SK-N-SH (cell line): ENCODE data around the gene IDE. TPM values are rescaled to one million over a fixed set of nuclear protein-coding genes. Genes with fewer than 3 reads are reported as not detected.
A peak's percentile ranks its signal among the peaks of the same experiment; 100 is the strongest.

Experiments
- CTCF ChIA-PET: fragments of 300-600, 350-600 bp; formaldehyde crosslinking; extraction: SDS; loops from one replicate; lab custom pipeline; 2021; lab: Yijun Ruan, JAX
- POLR2A ChIA-PET: fragments of 350-600 bp; sonication (Branson Sonifier 250); formaldehyde crosslinking; extraction: SDS; loops from one replicate; lab custom pipeline; 2020; ENCODE audit warnings: antibody characterized with exemption, inconsistent platforms; lab: Yijun Ruan, JAX
- DNase-seq: peaks from one replicate; pipeline ENCODE4 v3.0.0; 2012
- H2AFZ ChIP-seq: fragments of 200-600 bp; sonication (generic); 2 replicates; pipeline ENCODE4 v1.8.1; 2016; ENCODE audit warnings: antibody characterized with exemption, mild to moderate bottlenecking, low read depth
- H3F3A ChIP-seq: fragments of 200-600 bp; sonication (generic); replicated peaks from 2 replicates; pipeline ENCODE3; 2016; ENCODE audit warnings: antibody characterized with exemption, mild to moderate bottlenecking; ENCODE audit not compliant: insufficient read depth
- H3K27ac ChIP-seq, 2 experiments: fragments of 200-500 bp in 1 of 2; fragments of 200-600 bp in 1 of 2; sonication (Bioruptor generic) in 1 of 2; sonication (generic), shearing (Covaris generic) in 1 of 2; 2 replicates each; pipeline versions ENCODE4 v1.5.1 to v1.6.1; 2014 to 2016; ENCODE audit warnings: low read depth in 2 of 2, inconsistent platforms in 1 of 2, low read length in 1 of 2, mild to moderate bottlenecking in 1 of 2, mixed read lengths in 1 of 2
- H3K27me3 ChIP-seq: fragments of 200-600 bp; sonication (generic), shearing (Covaris generic); 2 replicates; pipeline ENCODE4 v1.6.1; 2016; ENCODE audit warnings: mixed run types; ENCODE audit not compliant: insufficient read depth
- H3K36me3 ChIP-seq, 2 experiments: fragments of 200-500 bp in 1 of 2; fragments of 200-600 bp in 1 of 2; sonication (Bioruptor generic) in 1 of 2; sonication (generic) in 1 of 2; replicated peaks in 1 of 2; 2 replicates each; pipeline versions ENCODE3 to v1.5.1; 2014 to 2016; ENCODE audit warnings: low read length in 1 of 2, mild to moderate bottlenecking in 1 of 2; ENCODE audit not compliant: insufficient read depth in 2 of 2, control insufficient read depth in 1 of 2
- H3K4me1 ChIP-seq, 2 experiments: fragments of 200-500 bp in 1 of 2; fragments of 200-600 bp in 1 of 2; sonication (Bioruptor generic) in 1 of 2; sonication (generic), shearing (Covaris generic) in 1 of 2; 2 replicates each; pipeline versions ENCODE4 v1.5.1 to v1.6.1; 2014 to 2016; ENCODE audit warnings: low read depth in 1 of 2, low read length in 1 of 2, mixed run types in 1 of 2; ENCODE audit not compliant: insufficient read depth in 2 of 2, control insufficient read depth in 1 of 2
- H3K4me2 ChIP-seq: fragments of 200-600 bp; sonication (generic), shearing (Covaris generic); 2 replicates; pipeline ENCODE4 v1.6.1; 2017; ENCODE audit warnings: mixed run types
- H3K4me3 ChIP-seq, 2 experiments: fragments of 200-500 bp in 1 of 2; fragments of 200-600 bp in 1 of 2; sonication (Bioruptor generic) in 1 of 2; sonication (generic), shearing (Covaris generic) in 1 of 2; 2 replicates each; pipeline versions ENCODE4 v1.5.1 to v1.8.1; 2014 to 2016; ENCODE audit warnings: low read depth in 2 of 2, inconsistent platforms in 1 of 2, low read length in 1 of 2, mild to moderate bottlenecking in 1 of 2, mixed read lengths in 1 of 2, moderate library complexity in 1 of 2
- H3K79me2 ChIP-seq: fragments of 200-600 bp; sonication (generic); 2 replicates; pipeline ENCODE4 v1.8.1; 2017; ENCODE audit warnings: mild to moderate bottlenecking; ENCODE audit not compliant: insufficient read depth
- H3K9ac ChIP-seq: fragments of 200-600 bp; sonication (generic); 2 replicates; pipeline ENCODE4 v1.6.1; 2017; ENCODE audit warnings: mixed run types
- H3K9me2 ChIP-seq: fragments of 200-600 bp; sonication (generic); 2 replicates; pipeline ENCODE4 v1.6.1; 2017; ENCODE audit warnings: mixed run types
- H3K9me3 ChIP-seq: fragments of 200-600 bp; sonication (generic); 2 replicates; pipeline ENCODE4 v1.6.1; 2017; ENCODE audit warnings: mixed run types, mild to moderate bottlenecking, moderate library complexity
- H4K20me1 ChIP-seq: fragments of 200-600 bp; sonication (generic); 2 replicates; pipeline ENCODE4 v1.6.1; 2017; ENCODE audit warnings: mild to moderate bottlenecking, mixed run types; ENCODE audit not compliant: insufficient read depth
- CHD2 ChIP-seq: fragments of 150-350 bp; IDR thresholded peaks from 2 replicates; pipeline ENCODE4 v1.6.1; 2018; ENCODE audit warnings: low read length; ENCODE audit not compliant: partially characterized antibody
- ELF1 ChIP-seq: IDR thresholded peaks from 2 replicates; pipeline ENCODE4 v1.4.0; 2012
- GABPA ChIP-seq: IDR thresholded peaks from 2 replicates; pipeline ENCODE4 v1.4.0; 2012; ENCODE audit warnings: low read depth, mild to moderate bottlenecking
- JUND ChIP-seq: IDR thresholded peaks from 2 replicates; pipeline ENCODE4 v1.4.0; 2012
- MXI1 ChIP-seq: IDR thresholded peaks from 2 replicates; pipeline ENCODE4 v1.6.1; 2012; ENCODE audit warnings: mild to moderate bottlenecking, low read depth, low read length, improper control_type of control experiment
- NFIC ChIP-seq: IDR thresholded peaks from 2 replicates; pipeline ENCODE4 v1.4.0; 2012; ENCODE audit warnings: borderline replicate concordance
- POLR2AphosphoS5 ChIP-seq: IDR thresholded peaks from 2 replicates; pipeline ENCODE4 v1.6.1; 2012; ENCODE audit warnings: low read depth, low read length
- RAD21 ChIP-seq: IDR thresholded peaks from 2 replicates; pipeline ENCODE4 v1.6.1; 2012; ENCODE audit warnings: mild to moderate bottlenecking, low read length
- RCOR1 ChIP-seq: fragments of 150-350 bp; IDR thresholded peaks from 2 replicates; pipeline ENCODE4 v1.6.1; 2017; ENCODE audit warnings: antibody characterized with exemption, low read length
- RFX5 ChIP-seq: IDR thresholded peaks from 2 replicates; pipeline ENCODE4 v1.6.1; 2012; ENCODE audit warnings: mild to moderate bottlenecking, improper control_type of control experiment, low read length
- RXRA ChIP-seq: IDR thresholded peaks from 2 replicates; pipeline ENCODE4 v1.4.0; 2012; ENCODE audit warnings: low read depth, mild to moderate bottlenecking, borderline replicate concordance
- TAF1 ChIP-seq: IDR thresholded peaks from 2 replicates; pipeline ENCODE4 v1.6.1; 2012; ENCODE audit warnings: low read depth, mild to moderate bottlenecking, low read length, moderate library complexity, borderline replicate concordance
- WGBS: methylation state at CpG from one replicate; pipeline ENCODE4 v1.1.6; 2017; ENCODE audit warnings: low lambda C conversion rate; 5-methylcytosine and 5-hydroxymethylcytosine counted together
- polyA plus RNA-seq, 3 experiments: library from polyadenylated mRNA; depleted of rRNA; stranded (reverse); fragments of >200 nt; gene quantifications; 2 replicates each; pipeline ENCODE4 v1.2.3, GENCODE V29; 2012
- TF ChIP-seq, protein P1 (sequence below): IDR thresholded peaks from 2 replicates; pipeline ENCODE4 v1.4.0; 2012; ENCODE audit warnings: low read depth, borderline replicate concordance
- TF ChIP-seq, protein P2 (sequence below): IDR thresholded peaks from 2 replicates; pipeline ENCODE4 v1.4.0; 2012; ENCODE audit warnings: low read depth, borderline replicate concordance
- TF ChIP-seq, protein P3 (sequence below): IDR thresholded peaks from 2 replicates; pipeline ENCODE4 v1.4.0; 2012; ENCODE audit warnings: low read depth
- TF ChIP-seq, protein P4 (sequence below): IDR thresholded peaks from 2 replicates; pipeline ENCODE4; 2012
- TF ChIP-seq, protein P5 (sequence below): fragments of 150-350 bp; IDR thresholded peaks from 2 replicates; pipeline ENCODE4 v1.6.1; 2017; ENCODE audit warnings: antibody characterized with exemption, low read length, low read depth, borderline replicate concordance

IDE gene
- polyA plus RNA-seq, 1 of the 3 experiments (the other 2 are of a cell fraction) = 9.3 TPM

DNA sequence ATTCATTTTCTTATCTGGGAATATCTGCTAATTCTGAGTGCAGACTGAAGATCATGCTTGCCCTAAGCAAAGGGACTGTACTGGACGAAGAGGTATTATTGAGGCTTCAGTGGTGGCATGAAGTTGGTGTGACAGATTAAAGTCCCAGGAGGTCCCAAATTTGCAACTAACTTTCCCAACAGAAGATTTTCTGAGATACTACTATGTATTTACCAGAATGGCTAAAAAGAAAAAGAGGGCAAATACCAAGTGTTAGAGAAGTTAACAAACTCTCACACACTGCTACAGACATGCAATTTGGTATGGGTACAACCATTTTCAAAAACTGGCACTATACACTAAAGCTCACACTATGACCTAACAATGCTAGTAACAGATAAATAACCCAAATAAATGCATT is 28.3 kb downstream of the IDE start:
- H2AFZ ChIP-seq = no peak overlapping the region

DNA sequence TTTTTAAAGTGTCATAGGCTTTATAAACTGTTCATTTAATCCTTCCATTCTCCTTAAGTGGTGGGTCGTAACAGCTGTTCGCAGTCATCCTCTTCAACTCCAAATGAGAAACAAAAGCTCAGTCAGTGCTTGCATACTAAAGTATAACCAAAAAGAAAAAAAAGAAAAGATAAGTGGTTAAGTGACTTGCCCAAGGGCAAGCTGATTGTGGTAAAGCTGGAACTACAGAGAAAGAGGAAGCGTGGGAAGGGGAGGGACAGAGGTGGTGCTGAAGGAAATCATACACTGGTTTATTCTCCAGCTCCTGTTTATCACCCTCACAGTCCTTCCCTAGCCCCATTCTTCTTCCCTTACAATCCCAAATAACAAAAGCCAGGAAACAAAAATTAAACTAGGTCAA is 29.6 kb downstream of the IDE start:
- POLR2A ChIA-PET = no interaction called here
- DNase-seq = peak; percentile 25
- Histone ChIP-seq H3K9ac (no peak overlapping the region), H3K4me1 (peaks cover 3 to 10% of the 10 kb centered on the region in 2 experiments; a peak in 3 of 4 replicates), H3K4me2 (no peak overlapping the region), H3K9me3 (no peaks in the 10 kb centered on the region), H3K4me3 (no peak overlapping the region), H3K79me2 (peaks cover 71% of the 10 kb centered on the region), H3F3A (no peaks in the 10 kb centered on the region), H2AFZ (no peak overlapping the region), H3K9me2 (no peaks in the 10 kb centered on the region), H3K27me3 (no peaks in the 10 kb centered on the region), H3K36me3 (peaks cover 0 to 17% of the 10 kb centered on the region in 2 experiments)
- CTCF ChIA-PET = interaction anchor here (3.1 to 4.2 kb wide), 2 partner anchors 27 to 30 kb away, joined by 12 to 20 read pairs; partner anchors contain the start of gene IDE
- 81% methylated on average over 3 of the region's 3 CpGs for WGBS
- TF ChIP-seq, protein P1, sequence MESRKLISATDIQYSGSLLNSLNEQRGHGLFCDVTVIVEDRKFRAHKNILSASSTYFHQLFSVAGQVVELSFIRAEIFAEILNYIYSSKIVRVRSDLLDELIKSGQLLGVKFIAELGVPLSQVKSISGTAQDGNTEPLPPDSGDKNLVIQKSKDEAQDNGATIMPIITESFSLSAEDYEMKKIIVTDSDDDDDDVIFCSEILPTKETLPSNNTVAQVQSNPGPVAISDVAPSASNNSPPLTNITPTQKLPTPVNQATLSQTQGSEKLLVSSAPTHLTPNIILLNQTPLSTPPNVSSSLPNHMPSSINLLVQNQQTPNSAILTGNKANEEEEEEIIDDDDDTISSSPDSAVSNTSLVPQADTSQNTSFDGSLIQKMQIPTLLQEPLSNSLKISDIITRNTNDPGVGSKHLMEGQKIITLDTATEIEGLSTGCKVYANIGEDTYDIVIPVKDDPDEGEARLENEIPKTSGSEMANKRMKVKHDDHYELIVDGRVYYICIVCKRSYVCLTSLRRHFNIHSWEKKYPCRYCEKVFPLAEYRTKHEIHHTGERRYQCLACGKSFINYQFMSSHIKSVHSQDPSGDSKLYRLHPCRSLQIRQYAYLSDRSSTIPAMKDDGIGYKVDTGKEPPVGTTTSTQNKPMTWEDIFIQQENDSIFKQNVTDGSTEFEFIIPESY = no peak
- no peak for TF ChIP-seq MXI1
- no peak for TF ChIP-seq POLR2AphosphoS5
- TF ChIP-seq, protein P2, sequence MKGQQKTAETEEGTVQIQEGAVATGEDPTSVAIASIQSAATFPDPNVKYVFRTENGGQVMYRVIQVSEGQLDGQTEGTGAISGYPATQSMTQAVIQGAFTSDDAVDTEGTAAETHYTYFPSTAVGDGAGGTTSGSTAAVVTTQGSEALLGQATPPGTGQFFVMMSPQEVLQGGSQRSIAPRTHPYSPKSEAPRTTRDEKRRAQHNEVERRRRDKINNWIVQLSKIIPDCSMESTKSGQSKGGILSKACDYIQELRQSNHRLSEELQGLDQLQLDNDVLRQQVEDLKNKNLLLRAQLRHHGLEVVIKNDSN = no peak
- TF ChIP-seq, all 33 proteins: peak for 0
- no peak overlapping the region for H3K27ac ChIP-seq
- peaks cover 13% of the 10 kb centered on the region for H4K20me1 ChIP-seq

More for the DNA sequence above, 28.3 kb downstream of the IDE start:
- Histone ChIP-seq H3K79me2 (peaks cover 70% of the 10 kb centered on the region), H3K27me3 (no peaks in the 10 kb centered on the region), H3K27ac (no peak overlapping the region), H3K9ac (no peak overlapping the region), H3K9me2 (no peaks in the 10 kb centered on the region), H4K20me1 (peaks cover 13% of the 10 kb centered on the region), H3K4me1 (peaks cover 3 to 10% of the 10 kb centered on the region in 2 experiments; a peak in 3 of 4 replicates), H3K36me3 (peaks cover 0 to 19% of the 10 kb centered on the region in 2 experiments), H3K9me3 (no peaks in the 10 kb centered on the region), H3K4me3 (no peak overlapping the region), H3K4me2 (no peak overlapping the region), H3F3A (no peaks in the 10 kb centered on the region)
- CTCF ChIA-PET = interaction anchor here (1.3 to 4.2 kb wide), 3 partner anchors 17 to 29 kb away, joined by 4 to 20 read pairs (median 12); partner anchors contain the start of gene IDE
- POLR2A ChIA-PET = no interaction called here
- 87% methylated on average over 1 of the region's 1 CpG for WGBS
- DNase-seq = no peak
- TF ChIP-seq RCOR1 (no peak), TAF1 (no peak), CHD2 (no peak), JUND (no peak), ELF1 (no peak), RFX5 (no peak), RXRA (no peak), RAD21 (no peak), GABPA (no peak), NFIC (no peak), MXI1 (no peak)
- TF ChIP-seq, protein P3, sequence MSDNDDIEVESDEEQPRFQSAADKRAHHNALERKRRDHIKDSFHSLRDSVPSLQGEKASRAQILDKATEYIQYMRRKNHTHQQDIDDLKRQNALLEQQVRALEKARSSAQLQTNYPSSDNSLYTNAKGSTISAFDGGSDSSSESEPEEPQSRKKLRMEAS = no peak
- TF ChIP-seq, protein P2 = no peak
- TF ChIP-seq, protein P4, sequence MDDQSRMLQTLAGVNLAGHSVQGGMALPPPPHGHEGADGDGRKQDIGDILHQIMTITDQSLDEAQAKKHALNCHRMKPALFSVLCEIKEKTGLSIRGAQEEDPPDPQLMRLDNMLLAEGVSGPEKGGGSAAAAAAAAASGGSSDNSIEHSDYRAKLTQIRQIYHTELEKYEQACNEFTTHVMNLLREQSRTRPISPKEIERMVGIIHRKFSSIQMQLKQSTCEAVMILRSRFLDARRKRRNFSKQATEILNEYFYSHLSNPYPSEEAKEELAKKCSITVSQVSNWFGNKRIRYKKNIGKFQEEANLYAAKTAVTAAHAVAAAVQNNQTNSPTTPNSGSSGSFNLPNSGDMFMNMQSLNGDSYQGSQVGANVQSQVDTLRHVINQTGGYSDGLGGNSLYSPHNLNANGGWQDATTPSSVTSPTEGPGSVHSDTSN = no peak
- TF ChIP-seq, protein P5, sequence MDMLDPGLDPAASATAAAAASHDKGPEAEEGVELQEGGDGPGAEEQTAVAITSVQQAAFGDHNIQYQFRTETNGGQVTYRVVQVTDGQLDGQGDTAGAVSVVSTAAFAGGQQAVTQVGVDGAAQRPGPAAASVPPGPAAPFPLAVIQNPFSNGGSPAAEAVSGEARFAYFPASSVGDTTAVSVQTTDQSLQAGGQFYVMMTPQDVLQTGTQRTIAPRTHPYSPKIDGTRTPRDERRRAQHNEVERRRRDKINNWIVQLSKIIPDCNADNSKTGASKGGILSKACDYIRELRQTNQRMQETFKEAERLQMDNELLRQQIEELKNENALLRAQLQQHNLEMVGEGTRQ = no peak
